Neural progenitor cell (in vitro differentiated cells): ENCODE results near the gene ELOVL6.
"Not testable (repeated sequence)": the region's sequence is repeated elsewhere in the genome, so short reads cannot be mapped to it uniquely, and the experiment has no call there.

Source experiments
- CTCF ChIP-seq: fragments of 200-600 bp; sonication (generic); IDR thresholded peaks from 2 replicates; pipeline ENCODE4 v1.5.1; 2017; ENCODE audit warnings: antibody characterized with exemption, mild to moderate bottlenecking
- EZH2phosphoT487 ChIP-seq: fragments of 200-600 bp; sonication (generic); IDR thresholded peaks from 2 replicates; pipeline ENCODE4 v1.6.1; 2017; ENCODE audit warnings: antibody characterized with exemption

GRCh38 chr4:110233581-110233980, 35.2 kb upstream of the ELOVL6 start:
- not testable (repeated sequence) for TF ChIP-seq CTCF, EZH2phosphoT487
